Activated B cell treated with CpG ODN at 0.5 μM for 24 hours (primary cell): ENCODE results near the gene GARNL3. TPM values are rescaled to one million over a fixed set of nuclear protein-coding genes. Genes with fewer than 3 reads are reported as not detected.
A peak's percentile ranks its signal among the peaks of the same experiment; 100 is the strongest.

Source experiments
- ATAC-seq: fragments of 200-7000 bp; cut with Tn5 transposase; one replicate; pipeline ENCODE4 v1.10.0; 2021; ENCODE audit warnings: low read depth, mild to moderate bottlenecking, moderate library complexity
- CTCF ChIA-PET: fragments of 350-600 bp; sonication (Branson Sonifier 250); formaldehyde crosslinking; loops from one replicate; lab custom pipeline; 2021; ENCODE audit warnings: antibody characterized with exemption; lab: Charles Lee
- POLR2A ChIA-PET: fragments of 350-600 bp; sonication (Branson Sonifier 250); formaldehyde crosslinking; loops from one replicate; lab custom pipeline; 2021; ENCODE audit warnings: antibody characterized with exemption; lab: Charles Lee
- DNase-seq: peaks from one replicate; pipeline ENCODE4 v3.0.0; 2022
- H3K27ac Mint-ChIP-seq: one replicate; pipeline ENCODE4 v1.8.0; 2020; ENCODE audit warnings: mixed read lengths
- H3K27me3 Mint-ChIP-seq: one replicate; pipeline ENCODE4 v1.8.0; 2021; ENCODE audit warnings: mixed read lengths
- H3K36me3 Mint-ChIP-seq: one replicate; pipeline ENCODE4 v1.8.0; 2021; ENCODE audit warnings: low read depth, mixed read lengths
- H3K4me1 Mint-ChIP-seq: one replicate; pipeline ENCODE4 v1.8.0; 2021; ENCODE audit warnings: mixed read lengths
- H3K4me3 Mint-ChIP-seq: one replicate; pipeline ENCODE4 v1.8.0; 2020; ENCODE audit warnings: mild to moderate bottlenecking, mixed read lengths
- H3K9me3 Mint-ChIP-seq: one replicate; pipeline ENCODE4 v1.8.0; 2020; ENCODE audit warnings: mixed read lengths
- intact Hi-C: fragments of 100-400 bp; cut with micrococcal nuclease; formaldehyde crosslinking; loops from one replicate; pipeline ENCODE4 v1.15.1; 2024
- total RNA-seq: library from RNA; stranded (reverse); gene quantifications from 2 replicates; pipeline ENCODE4 v1.2.3, GENCODE V29; 2022
- TF ChIP-seq, protein P1 (sequence below): fragments of 200-600 bp; IDR thresholded peaks from one replicate; pipeline ENCODE4 v1.8.0; 2022; ENCODE audit warnings: antibody characterized with exemption, mild to moderate bottlenecking

The GARNL3 gene
- total RNA-seq, 1 donor from 2014 or later = 10.4 TPM

- POLR2A ChIA-PET = interaction anchor here (1.6 kb wide), 1 partner anchor 52 kb away, joined by 5 read pairs; the partner anchor contains the start of genes LRSAM1 and RPL12
- H3K27ac Mint-ChIP-seq = peak overlapping the region; percentile 12
These were observed 134.3 kb downstream of the GARNL3 start for GRCh38 chr9:127398715-127399400.

DNA sequence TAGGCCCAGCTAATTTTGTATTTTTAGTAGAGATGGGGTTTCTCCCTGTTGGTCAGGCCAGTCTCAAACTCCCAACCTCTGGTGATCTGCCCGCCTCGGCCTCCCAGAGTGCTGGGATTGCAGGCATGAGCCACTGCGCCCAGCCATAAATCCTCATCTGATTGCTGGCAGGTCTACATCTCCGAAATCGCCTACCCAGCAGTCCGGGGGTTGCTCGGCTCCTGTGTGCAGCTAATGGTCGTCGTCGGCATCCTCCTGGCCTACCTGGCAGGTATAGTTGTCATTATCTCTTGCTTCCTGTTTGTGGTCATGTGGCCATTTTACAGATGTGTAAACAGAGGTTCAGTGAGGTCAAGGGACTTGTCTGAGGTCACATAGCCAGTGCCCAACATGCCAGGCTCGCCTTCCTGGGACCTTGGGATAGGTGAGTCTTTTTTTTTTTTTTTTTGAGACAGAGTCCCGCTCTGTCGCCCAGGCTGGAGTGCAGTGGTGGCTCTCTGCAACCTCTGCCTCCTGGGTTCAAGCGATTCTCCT, 135.2 kb downstream of the GARNL3 start:
- ChIA-PET POLR2A (interaction anchor here (0.7 to 1.6 kb wide), 4 partner anchors 51 to 1821 kb away, joined by 3 to 5 read pairs (median 4); partner anchors contain the start of genes LRSAM1 and RPL12), CTCF (no interaction called here)
- Mint-ChIP-seq H3K4me3 (no peak overlapping the region), H3K4me1 (peaks cover 10% of the 10 kb centered on the region), H3K9me3 (no peaks in the 10 kb centered on the region), H3K36me3 (no peaks in the 10 kb centered on the region), H3K27ac (no peak overlapping the region), H3K27me3 (no peaks in the 10 kb centered on the region)
- intact Hi-C loops = loop anchor here (5.0 kb wide), 1 partner anchor 212 kb away; the partner anchor contains the start of gene STXBP1
- TF ChIP-seq, protein P1, sequence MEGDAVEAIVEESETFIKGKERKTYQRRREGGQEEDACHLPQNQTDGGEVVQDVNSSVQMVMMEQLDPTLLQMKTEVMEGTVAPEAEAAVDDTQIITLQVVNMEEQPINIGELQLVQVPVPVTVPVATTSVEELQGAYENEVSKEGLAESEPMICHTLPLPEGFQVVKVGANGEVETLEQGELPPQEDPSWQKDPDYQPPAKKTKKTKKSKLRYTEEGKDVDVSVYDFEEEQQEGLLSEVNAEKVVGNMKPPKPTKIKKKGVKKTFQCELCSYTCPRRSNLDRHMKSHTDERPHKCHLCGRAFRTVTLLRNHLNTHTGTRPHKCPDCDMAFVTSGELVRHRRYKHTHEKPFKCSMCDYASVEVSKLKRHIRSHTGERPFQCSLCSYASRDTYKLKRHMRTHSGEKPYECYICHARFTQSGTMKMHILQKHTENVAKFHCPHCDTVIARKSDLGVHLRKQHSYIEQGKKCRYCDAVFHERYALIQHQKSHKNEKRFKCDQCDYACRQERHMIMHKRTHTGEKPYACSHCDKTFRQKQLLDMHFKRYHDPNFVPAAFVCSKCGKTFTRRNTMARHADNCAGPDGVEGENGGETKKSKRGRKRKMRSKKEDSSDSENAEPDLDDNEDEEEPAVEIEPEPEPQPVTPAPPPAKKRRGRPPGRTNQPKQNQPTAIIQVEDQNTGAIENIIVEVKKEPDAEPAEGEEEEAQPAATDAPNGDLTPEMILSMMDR = no peak
- no peak for ATAC-seq
- no peak for DNase-seq

More at GRCh38 chr9:127398715-127399400, 134.3 kb downstream of the GARNL3 start:
- Mint-ChIP-seq H3K36me3 (no peaks in the 10 kb centered on the region), H3K4me3 (peak overlapping the region; percentile 83), H3K27me3 (no peaks in the 10 kb centered on the region), H3K9me3 (no peaks in the 10 kb centered on the region), H3K4me1 (peaks cover 10% of the 10 kb centered on the region)
- DNase-seq (no peak), ATAC-seq (no peak)
- TF ChIP-seq, protein P1 = no peak
- CTCF ChIA-PET = no interaction called here
- intact Hi-C loops = loop anchor here (1.0 to 5.0 kb wide), 2 partner anchors 185 to 213 kb away; partner anchors contain the start of gene STXBP1

- DNase-seq (no peak), ATAC-seq (no peak)
- Mint-ChIP-seq H3K9me3 (no peaks in the 10 kb centered on the region), H3K4me1 (peaks cover 5% of the 10 kb centered on the region), H3K27ac (no peak overlapping the region), H3K27me3 (no peaks in the 10 kb centered on the region), H3K4me3 (no peak overlapping the region), H3K36me3 (peaks cover 3% of the 10 kb centered on the region)
- POLR2A ChIA-PET = no interaction called here
- intact Hi-C loops = no loop called here
- TF ChIP-seq, protein P1 = no peak
- CTCF ChIA-PET = no interaction called here
These were observed 138.0 kb downstream of the GARNL3 start for GRCh38 chr9:127402401-127403090.

DNA sequence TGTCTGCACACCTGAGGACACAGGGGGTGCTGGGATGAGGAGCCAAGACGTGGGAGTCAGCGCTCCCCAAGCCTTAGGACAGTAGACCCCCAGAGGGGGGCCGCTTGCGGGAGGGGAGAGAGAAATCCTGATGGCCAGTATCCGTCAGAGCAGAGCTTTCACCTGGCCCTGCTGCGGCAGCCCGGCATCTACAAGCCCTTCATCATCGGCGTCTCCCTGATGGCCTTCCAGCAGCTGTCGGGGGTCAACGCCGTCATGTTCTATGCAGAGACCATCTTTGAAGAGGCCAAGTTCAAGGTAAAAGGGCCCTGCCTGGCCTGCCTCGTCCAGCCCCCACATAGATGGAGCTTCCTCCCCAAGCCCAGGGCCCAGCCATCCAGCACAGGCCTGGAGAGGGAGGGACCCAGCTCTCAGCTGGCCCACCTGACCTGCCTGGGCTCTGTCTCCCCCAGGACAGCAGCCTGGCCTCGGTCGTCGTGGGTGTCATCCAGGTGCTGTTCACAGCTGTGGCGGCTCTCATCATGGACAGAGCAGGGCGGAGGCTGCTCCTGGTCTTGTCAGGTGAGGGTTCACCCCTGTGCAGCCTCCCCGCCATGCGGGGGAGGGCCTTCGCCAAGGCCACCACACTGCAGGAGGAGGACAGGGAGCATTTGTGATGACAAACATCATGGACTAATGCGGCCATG, 139.1 kb downstream of the GARNL3 start:
- intact Hi-C loops = no loop called here
- TF ChIP-seq, protein P1 = no peak
- ChIA-PET POLR2A (no interaction called here), CTCF (no interaction called here)
- H3K36me3 Mint-ChIP-seq = peaks cover 3% of the 10 kb centered on the region
- no peak overlapping the region for H3K27ac Mint-ChIP-seq
- ATAC-seq (no peak), DNase-seq (no peak)
- H3K27me3 Mint-ChIP-seq = no peaks in the 10 kb centered on the region
- no peak overlapping the region for H3K4me3 Mint-ChIP-seq
- H3K4me1 Mint-ChIP-seq = no peaks in the 10 kb centered on the region
- no peaks in the 10 kb centered on the region for H3K9me3 Mint-ChIP-seq
